ENCODE data around the gene GNG13. TPM values are rescaled to one million over a fixed set of nuclear protein-coding genes. Genes with fewer than 3 reads are reported as not detected.
"Not testable (repeated sequence)": the region's sequence is repeated elsewhere in the genome, so short reads cannot be mapped to it uniquely, and the experiment has no call there.

GNG13 gene
- total RNA-seq, 1 experiment from 2014 or later = not detected

DNA sequence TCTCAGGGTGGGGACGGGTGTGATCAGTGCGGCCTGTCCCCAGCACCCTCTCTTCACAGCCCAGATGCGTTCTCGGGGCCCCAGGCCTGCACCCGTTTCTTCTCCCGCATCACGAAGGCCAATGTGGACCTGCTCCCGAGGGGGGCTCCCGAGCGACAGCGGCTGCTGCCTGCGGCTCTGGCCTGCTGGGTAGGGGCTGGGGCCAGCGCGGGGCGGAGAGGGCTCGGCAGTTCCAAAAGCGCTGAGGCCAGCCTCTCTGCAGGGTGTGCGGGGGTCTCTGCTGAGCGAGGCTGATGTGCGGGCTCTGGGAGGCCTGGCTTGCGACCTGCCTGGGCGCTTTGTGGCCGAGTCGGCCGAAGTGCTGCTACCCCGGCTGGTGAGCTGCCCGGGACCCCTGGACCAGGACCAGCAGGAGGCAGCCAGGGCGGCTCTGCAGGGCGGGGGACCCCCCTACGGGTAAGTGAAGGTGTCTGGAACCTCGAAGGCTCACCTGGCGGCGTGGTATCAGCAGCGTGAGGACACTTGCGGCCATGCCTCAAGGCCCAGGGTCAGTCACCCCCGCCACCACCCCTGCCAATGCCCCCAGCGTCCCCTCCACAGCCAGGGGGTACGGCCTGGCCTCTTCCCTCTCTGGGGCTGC lies 35.6 kb downstream of the GNG13 start:
- Histone ChIP-seq H3K27me3 (no peaks in the 10 kb centered on the region), H3K4me3 (no peak overlapping the region), H3K36me3 (no peaks in the 10 kb centered on the region), H3K9me3 (no peaks in the 10 kb centered on the region)
- DNase-seq = no peak

DNA sequence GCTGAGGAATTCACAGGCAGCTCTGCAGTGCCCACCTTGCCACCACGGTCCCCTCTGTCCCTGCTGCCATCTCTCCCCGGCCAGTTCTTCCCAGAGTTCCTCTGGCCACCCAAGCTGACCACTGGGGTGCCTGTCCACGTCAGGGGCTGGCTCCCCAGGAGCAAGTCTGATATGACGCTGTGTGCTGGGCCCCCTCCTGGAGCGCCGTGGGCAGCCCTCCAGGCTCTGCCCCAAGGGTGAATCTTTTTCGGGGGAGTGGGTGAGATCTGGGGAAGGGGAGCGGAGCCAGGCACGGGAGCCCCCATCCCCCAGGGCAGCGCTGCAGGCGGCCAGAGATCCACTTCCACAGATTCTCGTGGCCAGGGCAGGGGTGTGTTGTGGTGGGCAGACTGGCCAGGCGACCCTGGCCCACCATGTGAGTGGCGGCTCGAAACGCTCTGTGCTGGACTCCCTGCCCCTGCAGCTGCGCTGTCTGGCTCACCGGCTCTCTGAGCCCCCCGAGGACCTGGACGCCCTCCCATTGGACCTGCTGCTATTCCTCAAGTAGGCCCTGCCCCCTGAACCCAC lies 36.3 kb downstream of the GNG13 start:
- Histone ChIP-seq H3K4me3 (no peak overlapping the region), H3K36me3 (no peaks in the 10 kb centered on the region), H3K27me3 (no peaks in the 10 kb centered on the region), H3K9me3 (no peaks in the 10 kb centered on the region)
- DNase-seq = no peak

DNA sequence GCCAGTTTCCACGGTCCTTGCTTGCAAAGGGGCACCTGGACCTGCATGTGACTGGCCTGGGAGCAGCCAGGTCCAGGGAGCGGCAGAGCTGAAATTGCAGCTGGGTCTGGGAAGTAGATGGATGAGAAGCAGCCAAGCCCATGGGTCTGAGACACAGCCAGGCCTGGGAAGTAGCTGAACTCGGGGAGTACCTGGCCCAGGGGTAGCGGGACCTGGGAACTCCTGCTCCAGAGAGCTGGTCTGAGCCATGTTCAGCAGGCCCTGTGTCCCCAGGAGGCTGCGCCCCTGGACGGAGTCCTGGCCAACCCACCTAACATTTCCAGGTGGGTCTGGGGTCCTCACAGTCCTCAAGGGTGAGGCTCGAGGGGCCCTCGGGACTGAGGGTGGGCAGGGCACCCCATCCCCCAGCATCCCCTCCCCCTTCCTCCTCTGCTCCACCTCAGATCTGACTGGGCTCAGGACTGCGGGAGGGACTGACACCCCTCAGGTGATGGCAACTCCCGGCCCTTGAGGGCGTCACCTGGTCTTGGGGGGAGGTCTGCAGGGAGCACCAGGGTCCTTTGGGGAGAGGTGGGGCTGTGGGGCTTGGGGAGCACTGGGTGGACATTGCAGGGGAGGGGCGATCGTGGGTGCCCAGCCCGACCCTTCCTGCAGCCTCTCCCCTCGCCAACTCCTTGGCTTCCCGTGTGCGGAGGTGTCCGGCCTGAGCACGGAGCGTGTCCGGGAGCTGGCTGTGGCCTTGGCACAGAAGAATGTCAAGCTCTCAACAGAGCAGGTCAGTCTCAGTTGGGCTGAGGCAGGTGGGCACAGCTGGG lies 37.0 kb downstream of the GNG13 start:
- Histone ChIP-seq H3K9me3 (no peaks in the 10 kb centered on the region), H3K4me3 (no peak overlapping the region), H3K36me3 (no peaks in the 10 kb centered on the region), H3K27me3 (no peaks in the 10 kb centered on the region)
- DNase-seq = no peak

- Histone ChIP-seq H3K27me3 (no peaks in the 10 kb centered on the region), H3K36me3 (no peaks in the 10 kb centered on the region), H3K9me3 (no peaks in the 10 kb centered on the region), H3K4me3 (no peak overlapping the region)
- DNase-seq = no peak
Observed at GRCh38 chr16:762595-763268, 37.8 kb downstream of the GNG13 start.

- no peak overlapping the region for H3K4me3 ChIP-seq
- H3K36me3 ChIP-seq = no peaks in the 10 kb centered on the region
- no peaks in the 10 kb centered on the region for H3K27me3 ChIP-seq
- no peak for DNase-seq
- no peaks in the 10 kb centered on the region for H3K9me3 ChIP-seq
Observed at GRCh38 chr16:761625-762513, 38.7 kb downstream of the GNG13 start.

DNA sequence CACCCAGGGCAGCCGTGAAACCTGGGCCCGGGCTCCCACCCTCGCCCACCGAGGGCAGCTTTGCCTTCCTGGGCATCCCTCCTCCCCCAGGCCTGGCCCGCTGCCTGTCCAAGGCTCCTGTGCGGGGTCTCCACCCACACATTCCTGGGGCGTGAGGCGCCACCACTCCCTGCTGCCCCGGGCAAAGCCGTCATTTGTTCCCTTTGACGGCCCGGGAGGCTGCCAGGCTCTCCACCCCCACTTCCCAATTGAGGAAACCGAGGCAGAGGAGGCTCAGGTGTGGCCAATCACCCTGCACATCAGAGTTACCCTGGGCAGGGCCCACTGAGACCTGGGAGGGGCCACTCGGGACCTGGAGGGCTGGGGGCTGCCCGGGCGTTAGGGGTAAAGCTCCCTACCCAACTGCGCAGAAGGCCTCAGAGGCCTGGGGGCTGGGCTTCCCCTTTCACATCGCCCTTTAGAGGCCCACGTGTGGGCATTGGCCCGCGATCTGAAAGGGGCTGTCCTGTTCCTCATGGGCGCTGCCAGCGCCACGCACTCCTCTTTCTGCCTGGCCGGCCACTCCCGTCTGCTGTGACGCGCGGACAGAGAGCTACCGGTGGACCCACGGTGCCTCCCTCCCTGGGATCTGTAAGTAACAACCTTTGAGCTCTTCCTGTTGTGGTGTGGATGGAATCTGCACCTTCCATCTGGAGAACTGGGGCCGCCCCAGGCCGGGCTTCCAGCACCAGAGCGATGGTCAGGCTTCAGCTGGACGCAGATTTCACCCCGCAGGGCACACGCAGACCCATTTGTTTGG lies 39.8 kb downstream of the GNG13 start, which contains the start of gene MSLN:
TSS of gene MSLN (plus strand) at position 190 of the 799 bp plus-strand sequence. CDS start 1,947 bp downstream, outside the sequence.
- no peak within 1 kb of the TSS for H3K4me3 ChIP-seq
- peak; percentile 50 for DNase-seq
- H3K27me3 ChIP-seq = no peaks in the 10 kb centered on the region
- no peaks in the 10 kb centered on the region for H3K9me3 ChIP-seq
- H3K36me3 ChIP-seq = no peaks in the 10 kb centered on the region

DNA sequence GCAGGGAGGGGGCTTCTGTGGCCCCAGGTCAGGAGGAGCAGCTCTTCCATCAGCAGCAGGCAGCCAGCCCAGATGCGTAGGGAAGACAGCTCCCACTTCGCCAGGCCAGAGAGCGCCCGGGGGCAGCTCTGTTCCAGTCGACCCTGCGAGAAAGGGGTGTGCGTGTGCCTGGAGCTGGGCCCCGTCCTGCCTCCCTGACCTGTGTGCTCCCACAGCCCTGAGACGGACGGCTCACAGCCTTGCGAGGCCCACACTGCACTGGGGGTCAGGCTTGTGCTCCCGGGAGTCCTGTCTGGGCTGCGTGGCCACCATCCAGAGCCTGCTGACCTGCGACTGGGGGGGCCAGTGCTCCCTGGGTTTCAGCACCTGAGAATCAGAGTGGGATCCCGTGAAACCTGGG lies 40.5 kb downstream of the GNG13 start:
- H3K27me3 ChIP-seq = no peaks in the 10 kb centered on the region
- no peaks in the 10 kb centered on the region for H3K36me3 ChIP-seq
- no peaks in the 10 kb centered on the region for H3K9me3 ChIP-seq
- DNase-seq = no peak
- H3K4me3 ChIP-seq = no peak overlapping the region

DNA sequence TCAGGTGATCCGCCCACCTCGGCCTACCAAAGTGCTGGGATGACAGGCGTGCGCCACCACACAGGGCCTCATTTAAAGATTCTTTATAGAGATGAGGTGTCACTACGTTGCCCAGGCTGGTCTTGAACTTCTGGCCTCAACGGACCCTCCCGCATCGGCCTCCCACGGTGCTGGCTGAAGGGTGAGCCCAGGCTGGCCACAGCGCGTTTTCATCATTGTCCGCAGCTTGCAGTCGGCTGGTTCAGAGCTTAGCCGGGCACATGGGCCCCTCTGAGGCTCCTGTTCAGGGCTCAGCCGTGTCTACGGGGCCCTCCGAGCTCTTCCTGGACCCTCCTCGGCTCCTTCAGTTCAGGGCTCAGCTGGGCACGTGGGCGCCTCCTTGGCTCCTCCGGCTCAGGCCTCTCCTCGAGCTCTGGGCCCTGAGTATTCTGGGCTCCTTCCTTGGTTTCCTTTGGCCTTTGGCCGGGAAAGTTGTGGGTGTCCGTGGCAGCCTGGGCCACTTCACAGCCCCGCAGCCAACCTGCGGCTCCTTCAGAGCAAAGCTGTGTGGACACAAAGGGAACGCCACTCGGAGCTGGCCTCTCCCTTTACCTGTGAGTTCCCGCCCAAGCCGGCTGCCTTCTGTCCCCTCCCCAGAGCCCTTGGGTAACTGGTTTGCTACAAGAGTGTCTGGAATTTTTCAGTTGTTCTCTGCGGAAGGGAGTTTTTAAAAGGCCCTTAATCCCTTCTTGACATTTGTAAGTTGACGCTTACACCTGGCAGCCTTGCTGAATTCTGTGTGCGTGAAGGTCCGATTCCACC lies 41.2 kb downstream of the GNG13 start:
- no peak for DNase-seq
- no peaks in the 10 kb centered on the region for H3K27me3 ChIP-seq
- H3K4me3 ChIP-seq = no peak overlapping the region
- no peaks in the 10 kb centered on the region for H3K9me3 ChIP-seq
- H3K36me3 ChIP-seq = no peaks in the 10 kb centered on the region

- DNase-seq = no peak
- Histone ChIP-seq H3K4me3 (no peak overlapping the region), H3K27me3 (no peaks in the 10 kb centered on the region), H3K9me3 (no peaks in the 10 kb centered on the region), H3K36me3 (no peaks in the 10 kb centered on the region)
Observed at GRCh38 chr16:756428-756827, 44.1 kb downstream of the GNG13 start.

DNA sequence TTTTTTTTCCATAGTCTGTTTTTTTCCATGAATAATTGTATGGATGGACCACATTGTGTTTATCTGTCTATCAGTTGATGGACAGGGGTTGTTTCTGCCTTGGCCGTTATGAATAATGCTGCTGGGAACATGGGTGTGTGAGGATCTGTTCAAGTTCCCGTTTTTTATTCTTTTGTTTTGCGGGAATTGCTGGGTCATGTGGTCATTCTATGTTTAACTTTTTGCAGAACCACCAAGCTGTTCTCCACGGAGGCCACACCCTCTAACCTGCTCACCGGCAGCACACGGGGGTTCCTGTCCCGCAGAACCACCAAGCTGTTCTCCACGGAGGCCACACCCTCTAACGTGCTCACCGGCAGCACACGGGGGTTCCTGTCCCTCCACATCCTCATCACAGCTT lies 45.9 kb downstream of the GNG13 start:
- Histone ChIP-seq H3K9me3 (no peaks in the 10 kb centered on the region), H3K27me3 (no peaks in the 10 kb centered on the region), H3K4me3 (no peak overlapping the region), H3K36me3 (no peaks in the 10 kb centered on the region)
- no peak for DNase-seq

GRCh38 chr16:754121-754607 lies 46.4 kb downstream of the GNG13 start:
- not testable (repeated sequence) for DNase-seq, H3K27me3 ChIP-seq, H3K4me3 ChIP-seq

DNA sequence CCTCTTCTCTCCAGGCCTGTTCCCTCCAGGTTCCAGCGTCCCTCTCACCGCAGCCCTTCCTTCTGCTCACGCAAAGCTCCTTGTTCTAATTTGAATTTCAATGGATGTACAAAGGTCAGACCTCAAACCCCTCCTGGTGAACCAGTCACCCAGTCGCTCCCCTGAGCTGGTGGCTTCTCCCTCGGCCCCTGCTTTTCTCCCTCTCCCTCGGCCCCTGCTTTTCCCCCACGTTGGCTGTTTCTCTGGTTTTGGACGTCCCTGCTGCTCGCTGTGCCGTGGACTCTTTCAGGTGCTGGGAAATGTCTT lies 48.6 kb downstream of the GNG13 start:
- H3K9me3 ChIP-seq = no peaks in the 10 kb centered on the region
- no peak overlapping the region for H3K4me3 ChIP-seq
- H3K27me3 ChIP-seq = no peaks in the 10 kb centered on the region
- no peaks in the 10 kb centered on the region for H3K36me3 ChIP-seq
- DNase-seq = no peak

More at GRCh38 chr16:754121-754607, 46.4 kb downstream of the GNG13 start:
- not testable (repeated sequence) for H3K36me3 ChIP-seq, H3K9me3 ChIP-seq

DNA sequence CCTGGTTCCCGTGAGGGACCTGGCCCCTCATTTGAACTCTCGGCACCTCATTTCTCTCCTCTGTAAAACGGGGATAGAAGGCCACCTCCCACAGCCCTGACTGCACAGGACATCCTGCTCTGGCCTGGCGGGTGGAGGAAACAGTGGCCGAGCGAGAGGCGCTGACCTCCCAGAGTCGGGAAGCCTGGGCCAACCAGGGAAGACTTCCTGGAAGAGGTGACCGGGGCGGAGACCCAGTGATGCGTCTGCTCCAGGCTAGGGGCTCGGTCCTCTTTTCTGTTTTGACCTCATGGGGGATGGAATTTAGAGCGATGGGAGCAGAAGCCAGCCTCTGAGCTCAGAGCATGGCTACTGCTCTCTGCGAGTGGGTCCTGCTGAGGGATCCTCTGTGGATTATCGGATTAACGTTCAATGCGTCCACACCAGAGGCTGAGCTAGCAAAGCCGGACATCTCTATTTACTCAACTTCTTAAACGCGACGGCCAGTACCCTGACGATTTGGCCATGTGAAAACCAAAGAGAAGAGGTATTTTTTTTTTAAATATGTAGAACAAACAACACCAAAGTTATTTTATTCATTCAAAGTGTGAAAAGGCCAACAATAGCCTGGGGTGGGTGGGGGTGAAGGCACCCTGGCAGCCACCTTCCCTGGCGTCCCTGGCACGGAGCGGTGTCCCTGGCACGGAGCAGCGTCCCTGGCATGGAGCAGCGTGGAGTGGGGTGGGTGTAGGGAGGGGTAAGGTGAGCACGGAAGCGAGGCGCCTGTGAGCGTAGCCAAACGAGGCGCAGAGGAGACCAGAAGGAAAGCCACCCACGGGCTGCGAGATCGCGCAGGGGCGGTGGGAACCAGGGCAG lies 49.2 kb downstream of the GNG13 start:
- Histone ChIP-seq H3K4me3 (no peak overlapping the region), H3K27me3 (no peaks in the 10 kb centered on the region), H3K9me3 (no peaks in the 10 kb centered on the region), H3K36me3 (no peaks in the 10 kb centered on the region)
- no peak for DNase-seq

- Histone ChIP-seq H3K27me3 (no peaks in the 10 kb centered on the region), H3K36me3 (no peaks in the 10 kb centered on the region), H3K4me3 (no peak overlapping the region), H3K9me3 (no peaks in the 10 kb centered on the region)
- DNase-seq = no peak
Observed at GRCh38 chr16:750485-750884, 50.0 kb downstream of the GNG13 start.
